CD8-positive, alpha-beta memory T cell (primary cell): ENCODE results near the gene BEND2. TPM values are rescaled to one million over a fixed set of nuclear protein-coding genes. Genes with fewer than 3 reads are reported as not detected.

Source experiments
- CTCF ChIA-PET: fragments of 350-600 bp; sonication (Branson Sonifier 250); formaldehyde crosslinking; loops from one replicate; lab custom pipeline; 2021; ENCODE audit warnings: antibody characterized with exemption; lab: Charles Lee
- POLR2A ChIA-PET: fragments of 350-600 bp; sonication (Branson Sonifier 250); formaldehyde crosslinking; loops from one replicate; lab custom pipeline; 2021; ENCODE audit warnings: antibody characterized with exemption; lab: Charles Lee
- DNase-seq, 5 donors: peaks; one replicate each; pipeline versions ENCODE4 v3.0.0 to v3.0.0-alpha.2; 2020 to 2022; ENCODE audit warnings: mixed read lengths in 1 of 5
- H3K27ac ChIP-seq: one replicate; pipeline ENCODE4 v1.7.0; 2013; ENCODE audit warnings: low read depth, mild to moderate bottlenecking, low read length, moderate library complexity
- H3K27me3 ChIP-seq: 2 replicates; pipeline ENCODE4 v1.7.0; 2013; ENCODE audit warnings: low read length, mild to moderate bottlenecking; ENCODE audit not compliant: insufficient read depth, poor library complexity, severe bottlenecking
- H3K36me3 ChIP-seq: 2 replicates; pipeline ENCODE4 v1.7.0; 2013; ENCODE audit warnings: mild to moderate bottlenecking, low read length, moderate library complexity; ENCODE audit not compliant: insufficient read depth
- H3K4me1 ChIP-seq: 2 replicates; pipeline ENCODE4 v1.7.0; 2013; ENCODE audit warnings: mild to moderate bottlenecking, low read length, moderate library complexity; ENCODE audit not compliant: insufficient read depth
- H3K4me3 ChIP-seq: 2 replicates; pipeline ENCODE4 v1.7.0; 2013; ENCODE audit warnings: mild to moderate bottlenecking, low read length
- H3K9me3 ChIP-seq: 2 replicates; pipeline ENCODE4 v1.7.0; 2013; ENCODE audit warnings: mild to moderate bottlenecking, low read length
- H3K27ac Mint-ChIP-seq, 8 donors: one replicate each; pipeline ENCODE4 v1.8.0; 2020 to 2021; ENCODE audit warnings: mixed read lengths in 8 of 8, mild to moderate bottlenecking in 6 of 8, inconsistent platforms in 3 of 8, moderate library complexity in 3 of 8
- H3K27me3 Mint-ChIP-seq, 2 donors: one replicate each; pipeline ENCODE4 v1.8.0; 2020 to 2021; ENCODE audit warnings: mixed read lengths in 2 of 2, mild to moderate bottlenecking in 1 of 2, moderate library complexity in 1 of 2
- H3K36me3 Mint-ChIP-seq, 3 donors: one replicate each; pipeline ENCODE4 v1.8.0; 2020 to 2021; ENCODE audit warnings: mixed read lengths in 3 of 3, inconsistent platforms in 1 of 3, mild to moderate bottlenecking in 1 of 3
- H3K4me1 Mint-ChIP-seq, 3 donors: one replicate each; pipeline ENCODE4 v1.8.0; 2020 to 2021; ENCODE audit warnings: mixed read lengths in 3 of 3, inconsistent platforms in 1 of 3, mild to moderate bottlenecking in 1 of 3
- H3K4me3 Mint-ChIP-seq, 7 donors: one replicate each; pipeline ENCODE4 v1.8.0; 2020 to 2021; ENCODE audit warnings: mixed read lengths in 7 of 7, mild to moderate bottlenecking in 6 of 7, moderate library complexity in 4 of 7, inconsistent platforms in 2 of 7
- H3K9me3 Mint-ChIP-seq, 5 donors: one replicate each; pipeline ENCODE4 v1.8.0; 2020 to 2022; ENCODE audit warnings: mixed read lengths in 5 of 5, mild to moderate bottlenecking in 3 of 5, moderate library complexity in 2 of 5, inconsistent platforms in 1 of 5
- polyA plus RNA-seq: library from polyadenylated mRNA; unstranded; fragments of 300-500 nt; fragmentation: Illumina TruSeq; gene quantifications from one replicate; pipeline ENCODE4 v1.2.3, GENCODE V29; 2021
- total RNA-seq, 2 experiments: library from RNA; stranded (reverse); gene quantifications; one replicate each; pipeline ENCODE4 v1.2.3, GENCODE V29; 2021

BEND2 gene
- total and polyA plus RNA-seq, 3 experiments from 2014 or later: not detected

- CTCF ChIA-PET: no interaction called here
- H3K4me1 Mint-ChIP-seq: no peaks in the 10 kb centered on the region
These were observed 87.1 kb downstream of the BEND2 start for GRCh38 chrX:18133605-18134004.

DNA sequence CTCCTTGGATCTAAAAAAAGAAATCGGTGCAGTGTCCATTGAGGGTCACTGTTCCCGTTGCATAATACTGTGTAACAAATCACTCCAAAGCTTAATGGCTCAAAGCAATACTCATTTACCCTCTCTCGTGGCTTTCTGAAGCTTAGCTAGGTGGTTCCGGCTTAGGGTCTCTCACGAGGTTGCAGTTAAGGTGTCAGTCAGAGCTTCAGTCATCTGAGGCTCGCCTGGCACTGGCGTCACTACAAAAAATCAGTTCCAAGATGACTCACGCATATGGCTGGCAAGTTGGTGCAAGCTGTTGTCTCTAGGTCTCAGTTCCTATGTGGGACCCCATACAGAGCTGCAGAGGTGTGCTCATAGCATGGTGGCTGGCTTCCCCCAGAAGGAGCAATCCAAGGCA, 91.0 kb downstream of the BEND2 start:
- no peak overlapping the region for H3K4me3 ChIP-seq
- DNase-seq: no peak
- H3K36me3 ChIP-seq: no peaks in the 10 kb centered on the region
- no peak overlapping the region for H3K4me3 Mint-ChIP-seq
- POLR2A ChIA-PET: no interaction called here
- no peak overlapping the region for H3K27ac Mint-ChIP-seq
- H3K9me3 ChIP-seq: no peaks in the 10 kb centered on the region
- no peaks in the 10 kb centered on the region for H3K27me3 Mint-ChIP-seq
- no peaks in the 10 kb centered on the region for H3K4me1 Mint-ChIP-seq
- H3K4me1 ChIP-seq: no peaks in the 10 kb centered on the region
- H3K27ac ChIP-seq: no peak overlapping the region
- H3K9me3 Mint-ChIP-seq: no peaks in the 10 kb centered on the region
- no peaks in the 10 kb centered on the region for H3K27me3 ChIP-seq
- CTCF ChIA-PET: no interaction called here
- no peaks in the 10 kb centered on the region for H3K36me3 Mint-ChIP-seq

More at GRCh38 chrX:18133605-18134004, 87.1 kb downstream of the BEND2 start:
- Mint-ChIP-seq H3K9me3 (no peaks in the 10 kb centered on the region), H3K36me3 (no peaks in the 10 kb centered on the region), H3K27ac (no peak overlapping the region), H3K4me3 (no peak overlapping the region), H3K27me3 (no peaks in the 10 kb centered on the region)
- H3K36me3 ChIP-seq: no peaks in the 10 kb centered on the region
- H3K4me3 ChIP-seq: no peak overlapping the region
- no peaks in the 10 kb centered on the region for H3K4me1 ChIP-seq
- no peak overlapping the region for H3K27ac ChIP-seq
- POLR2A ChIA-PET: no interaction called here
- H3K27me3 ChIP-seq: no peaks in the 10 kb centered on the region
- no peak for DNase-seq
- H3K9me3 ChIP-seq: no peaks in the 10 kb centered on the region

DNA sequence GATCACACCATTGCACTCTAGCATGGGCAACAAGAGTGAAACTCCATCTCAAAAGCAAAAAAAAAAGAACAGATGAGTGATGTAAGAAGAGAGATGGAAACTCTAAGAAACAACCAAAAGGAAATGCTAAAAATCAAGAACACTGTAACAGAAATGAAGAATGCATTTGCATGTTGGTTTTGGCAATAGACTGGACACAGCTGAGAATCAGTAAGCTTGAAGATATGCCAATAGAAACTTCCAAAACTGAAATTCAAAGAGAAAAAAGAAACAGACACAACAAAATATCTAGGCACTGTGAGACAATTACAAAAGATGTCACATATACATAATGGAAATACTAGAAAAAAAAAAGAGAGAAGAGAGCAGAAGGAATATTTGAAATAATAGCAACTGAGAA, 93.7 kb downstream of the BEND2 start:
- no peak for DNase-seq
- H3K4me3 Mint-ChIP-seq: no peak overlapping the region
- CTCF ChIA-PET: no interaction called here

DNA sequence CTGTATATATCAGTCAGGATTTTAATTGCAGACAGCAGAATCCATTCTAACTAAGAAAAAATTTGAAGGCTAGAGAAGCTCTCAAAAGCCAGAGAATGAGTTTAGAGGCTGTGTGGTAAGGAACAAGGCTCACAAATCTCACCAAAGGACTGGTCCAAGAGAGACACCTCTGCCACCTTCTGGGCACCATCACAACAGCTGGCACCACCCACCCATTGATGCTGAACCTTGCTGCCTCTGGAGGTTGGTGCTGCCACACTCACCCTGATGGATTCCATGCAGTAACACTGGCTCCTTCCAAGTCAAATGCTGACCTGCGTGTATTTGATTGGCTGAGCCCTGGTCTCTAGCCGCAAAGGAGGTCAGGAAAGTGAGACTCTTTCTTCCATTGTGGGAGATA, 100.8 kb downstream of the BEND2 start:
- CTCF ChIA-PET: no interaction called here
- H3K4me1 Mint-ChIP-seq: no peaks in the 10 kb centered on the region

More for the DNA sequence above, 93.7 kb downstream of the BEND2 start:
- no peaks in the 10 kb centered on the region for H3K4me1 Mint-ChIP-seq
- Histone ChIP-seq H3K27me3 (no peaks in the 10 kb centered on the region), H3K4me1 (no peaks in the 10 kb centered on the region), H3K9me3 (no peaks in the 10 kb centered on the region), H3K27ac (no peak overlapping the region), H3K36me3 (no peaks in the 10 kb centered on the region), H3K4me3 (no peak overlapping the region)
- H3K27me3 Mint-ChIP-seq: peaks cover 0 to under 1% of the 10 kb centered on the region in 2 donors
- H3K27ac Mint-ChIP-seq: no peak overlapping the region
- H3K36me3 Mint-ChIP-seq: no peaks in the 10 kb centered on the region
- H3K9me3 Mint-ChIP-seq: peaks cover 0 to 4% (median 0%) of the 10 kb centered on the region in 5 donors
- POLR2A ChIA-PET: no interaction called here

More for the DNA sequence above, 100.8 kb downstream of the BEND2 start:
- no peak overlapping the region for H3K4me3 Mint-ChIP-seq
- peaks cover 0 to 4% (median 0%) of the 10 kb centered on the region in 5 donors for H3K9me3 Mint-ChIP-seq
- POLR2A ChIA-PET: no interaction called here
- H3K27ac Mint-ChIP-seq: no peak overlapping the region
- H3K9me3 ChIP-seq: no peaks in the 10 kb centered on the region
- no peak overlapping the region for H3K27ac ChIP-seq
- peak in 1 of 5 donors; percentile 3 for DNase-seq
- no peak overlapping the region for H3K4me3 ChIP-seq
- H3K27me3 Mint-ChIP-seq: peaks cover 0 to 2% of the 10 kb centered on the region in 2 donors
- no peaks in the 10 kb centered on the region for H3K36me3 ChIP-seq
- H3K4me1 ChIP-seq: no peaks in the 10 kb centered on the region
- H3K27me3 ChIP-seq: no peaks in the 10 kb centered on the region
- peaks cover 0 to 4% (median 0%) of the 10 kb centered on the region in 3 donors for H3K36me3 Mint-ChIP-seq

Other genes with a start within 250 kb of the BEND2 start
- 1 to 10 TPM; 2.8 to 3.3 TPM for gene SCML2, start 133.8 kb upstream of the BEND2 start, total RNA-seq
- gene SCML2, start 133.8 kb upstream of the BEND2 start, polyA plus RNA-seq: 0.58 TPM
- gene CDKL5, start 204.7 kb upstream of the BEND2 start, total RNA-seq: 1 to 10 TPM; 1.5 to 2.6 TPM
- gene CDKL5, start 204.7 kb upstream of the BEND2 start, polyA plus RNA-seq: 1.2 TPM